ENCODE data around the gene MARCO. TPM values are rescaled to one million over a fixed set of nuclear protein-coding genes. Genes with fewer than 3 reads are reported as not detected.
"Not testable (repeated sequence)": the region's sequence is repeated elsewhere in the genome, so short reads cannot be mapped to it uniquely, and the experiment has no call there.

Gene MARCO
- total RNA-seq, 4 donors from 2014 or later = 0.91 to 6.7 (median 1.6) TPM

- TF ChIP-seq CTCF (IDR thresholded peaks at IDR 0.05) (no peak), POLR2A (IDR thresholded peaks at IDR 0.05) (no peak)
- intact Hi-C loops (cut with DNase I; ENCODE audit: low total_unique reads) = no loop called here
- H3K4me3 ChIP-seq (ENCODE audit: low read depth, poor library complexity, severe bottlenecking) = no peak overlapping the region
- no peak for DNase-seq (ENCODE audit: low spot score in 2 of 2)
- 37 to 49% methylated on average over 3 of the region's 3 CpGs for WGBS, 2 donors
Measured at GRCh38 chr2:118945881-118946280, 3.9 kb downstream of the MARCO start.

DNA sequence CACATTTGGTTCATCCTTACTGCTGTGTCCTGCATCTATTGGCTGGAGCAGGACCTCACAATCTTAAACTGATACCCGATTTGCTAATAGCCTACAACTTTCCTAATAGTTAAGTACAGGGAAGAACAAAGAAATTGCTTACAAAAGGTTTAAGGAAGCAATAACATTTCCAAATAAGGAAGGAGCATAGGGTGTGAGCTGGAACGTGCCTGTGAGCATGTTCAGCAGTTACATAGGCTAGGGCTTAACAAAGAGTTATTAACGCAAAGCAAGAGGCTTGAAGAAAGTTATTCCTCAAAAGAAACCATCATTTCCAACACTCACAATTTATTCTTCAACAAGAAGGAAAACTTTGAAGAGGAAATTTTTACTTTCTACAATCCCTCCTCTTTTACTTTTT, 6.3 kb downstream of the MARCO start:
- intact Hi-C loops (cut with DNase I; ENCODE audit: low total_unique reads); DNase-seq (ENCODE audit: low spot score in 2 of 2); H3K4me3 ChIP-seq (ENCODE audit: low read depth, poor library complexity, severe bottlenecking): not testable (repeated sequence)
- WGBS, 2 donors = 50 to 53% methylated on average over 3 of the region's 3 CpGs

GRCh38 chr2:118954297-118955060, 12.5 kb downstream of the MARCO start:
- TF ChIP-seq POLR2A (IDR thresholded peaks at IDR 0.05) (no peak), CTCF (IDR thresholded peaks at IDR 0.05) (no peak)
- H3K4me3 ChIP-seq (ENCODE audit: low read depth, poor library complexity, severe bottlenecking) = no peak overlapping the region
- DNase-seq (ENCODE audit: low spot score in 2 of 2) = peak in 1 of 2 donors; percentile 72
- intact Hi-C loops (cut with DNase I; ENCODE audit: low total_unique reads) = no loop called here
- WGBS, 2 donors = 75 to 77% methylated on average over 8 of the region's 8 CpGs

DNA sequence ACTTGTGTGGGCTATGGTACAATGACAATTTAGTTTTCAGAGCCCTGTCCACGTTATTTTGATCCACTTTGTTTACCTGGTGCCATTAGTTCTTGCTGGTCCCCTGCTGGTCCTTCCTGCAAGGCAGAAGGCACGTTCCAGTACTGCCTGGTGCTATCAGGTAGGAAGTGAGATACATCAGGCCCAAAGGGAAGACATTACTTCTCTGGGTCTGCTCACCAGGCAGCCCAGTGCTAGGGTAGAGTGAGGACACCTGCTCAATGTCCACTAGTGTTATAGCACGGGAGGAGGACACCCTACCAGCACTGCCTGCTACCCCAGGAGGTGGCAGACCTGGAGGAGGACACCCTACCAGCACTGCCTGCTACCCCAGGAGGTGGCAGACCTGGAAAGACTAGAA, 23.7 kb downstream of the MARCO start:
- intact Hi-C loops (cut with DNase I; ENCODE audit: low total_unique reads) = no loop called here
- 44 to 56% methylated on average over 3 of the region's 3 CpGs for WGBS, 2 donors
- H3K4me3 ChIP-seq (ENCODE audit: low read depth, poor library complexity, severe bottlenecking) = no peak overlapping the region
- TF ChIP-seq POLR2A (IDR thresholded peaks at IDR 0.05) = no peak
- DNase-seq (ENCODE audit: low spot score in 2 of 2) = peak in 1 of 2 donors; percentile 58

DNA sequence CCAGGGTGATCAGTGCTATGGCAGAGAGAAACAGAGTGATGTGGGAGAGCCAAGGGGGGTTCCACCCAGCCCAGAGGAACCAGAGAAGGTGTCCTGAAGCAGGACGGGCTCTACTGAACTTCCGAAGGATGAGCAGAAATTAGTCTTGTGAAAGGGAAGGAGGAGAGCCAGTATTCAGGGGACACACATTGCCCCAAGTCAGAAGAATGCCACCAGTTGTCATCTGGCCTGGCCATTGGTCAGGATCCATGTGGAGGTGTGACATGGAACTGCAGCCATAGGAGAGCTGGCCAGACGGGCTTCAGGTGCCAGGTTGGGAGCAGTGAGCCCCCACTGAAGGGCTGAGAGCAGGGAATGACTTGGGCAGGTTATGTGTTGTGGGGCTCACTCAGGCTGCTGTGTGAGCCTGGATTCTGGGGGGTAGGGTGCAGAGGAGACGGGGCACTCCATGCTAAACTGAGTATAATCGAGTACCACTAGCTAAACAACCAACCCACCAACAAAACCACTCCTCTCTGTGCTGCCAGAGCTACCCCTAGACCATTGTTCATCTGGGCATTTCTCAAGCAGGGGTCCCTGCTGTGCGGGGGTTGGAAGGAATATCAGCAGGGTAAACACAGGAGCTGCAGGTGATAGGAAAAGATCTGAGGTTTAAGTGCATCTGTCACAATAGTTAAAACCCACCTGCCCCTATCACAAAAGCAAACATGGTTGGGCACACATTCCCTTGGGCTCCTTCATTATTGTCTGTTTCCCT, 25.3 kb downstream of the MARCO start:
- peak in 1 of 2 donors; percentile 74 for DNase-seq (ENCODE audit: low spot score in 2 of 2)
- H3K4me3 ChIP-seq (ENCODE audit: low read depth, poor library complexity, severe bottlenecking) = no peak overlapping the region
- TF ChIP-seq POLR2A (IDR thresholded peaks at IDR 0.05) (no peak), CTCF (IDR thresholded peaks at IDR 0.05) (no peak)
- 77 to 79% methylated on average over 6 of the region's 6 CpGs for WGBS, 2 donors
- intact Hi-C loops (cut with DNase I; ENCODE audit: low total_unique reads) = no loop called here

- no peak for TF ChIP-seq CTCF (IDR thresholded peaks at IDR 0.05)
- no peak for TF ChIP-seq POLR2A (IDR thresholded peaks at IDR 0.05)
- 68 to 71% methylated on average over 3 of the region's 3 CpGs for WGBS, 2 donors
- no peak overlapping the region for H3K4me3 ChIP-seq (ENCODE audit: low read depth, poor library complexity, severe bottlenecking)
- DNase-seq (ENCODE audit: low spot score in 2 of 2) = no peak
- intact Hi-C loops (cut with DNase I; ENCODE audit: low total_unique reads) = no loop called here
Measured at GRCh38 chr2:118968042-118968441, 26.0 kb downstream of the MARCO start.

Measured in lower leg skin (tissue), 4 donors.